GM19043 (cell line): ENCODE data around the gene DPCD.
"Not testable (repeated sequence)": the region's sequence is repeated elsewhere in the genome, so short reads cannot be mapped to it uniquely, and the experiment has no call there.

Experiments
- ATAC-seq: cut with Tn5 transposase; IDR thresholded peaks from one replicate; pipeline ENCODE4 v1.9.1; 2021; ENCODE audit warnings: low read depth; ENCODE audit not compliant: unreplicated experiment

Gene DPCD

GRCh38 chr10:101617102-101617823 is 29.1 kb downstream of the DPCD start:
- ATAC-seq, result no peak

GRCh38 chr10:101617824-101618568 is 29.9 kb downstream of the DPCD start:
- no peak for ATAC-seq

DNA sequence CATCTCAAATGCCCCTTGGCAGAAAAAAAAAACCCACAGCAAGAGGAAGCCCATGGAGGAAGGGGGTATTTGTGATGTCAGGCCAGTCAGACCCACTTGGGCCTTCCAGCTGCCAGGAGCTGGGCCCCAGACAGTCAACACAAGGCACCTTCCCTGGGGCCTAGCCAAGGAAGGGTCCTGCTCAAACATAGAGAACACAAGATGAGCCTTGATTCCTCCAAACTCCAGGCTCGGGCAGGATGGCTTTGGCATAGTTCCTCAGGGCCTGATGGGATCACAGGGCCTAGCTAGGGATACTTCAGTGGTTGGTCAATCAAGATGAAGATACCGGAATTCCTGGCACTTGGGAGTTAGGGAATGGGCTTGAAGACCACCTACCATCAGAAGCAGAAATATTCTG is 30.8 kb downstream of the DPCD start:
- ATAC-seq, result no peak

DNA sequence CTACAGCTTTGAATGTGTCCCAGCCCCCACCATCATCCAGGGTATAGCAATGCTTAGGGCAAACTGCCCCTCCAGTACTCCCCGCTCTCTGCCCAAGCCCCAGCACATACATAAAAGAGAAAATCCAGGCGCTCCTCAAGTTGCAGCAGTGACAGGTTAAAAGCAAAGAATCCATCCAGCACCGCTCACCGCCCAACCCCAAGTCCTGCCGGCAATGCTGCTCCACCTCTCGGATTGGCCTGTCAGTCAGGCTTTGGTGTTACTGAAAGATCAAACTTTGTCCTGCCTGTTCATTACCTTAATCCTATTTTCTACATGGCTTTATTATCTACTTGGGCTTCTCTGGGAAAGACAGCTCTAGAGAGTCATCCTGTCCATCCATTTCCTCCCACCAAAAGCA is 31.9 kb downstream of the DPCD start:
- ATAC-seq, result no peak

DNA sequence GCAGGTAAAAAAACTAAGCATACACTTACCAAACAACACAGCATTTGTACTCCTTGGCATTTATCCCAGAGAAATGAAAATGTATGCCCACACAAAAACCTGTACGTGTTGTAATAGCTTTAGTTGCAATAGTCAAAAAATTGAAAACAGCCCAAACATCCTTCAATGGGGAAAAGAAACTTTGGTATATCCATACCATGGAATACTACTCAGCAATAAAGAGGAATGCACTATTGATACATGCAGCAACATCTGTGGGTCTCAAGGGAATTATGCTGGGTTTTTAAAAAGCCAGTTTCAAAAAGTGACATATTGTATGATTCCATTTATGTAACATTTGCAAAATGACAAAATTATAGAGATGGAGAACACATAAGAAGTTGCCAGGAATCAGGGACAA is 35.4 kb downstream of the DPCD start:
- no peak for ATAC-seq

- ATAC-seq, result no peak
These were observed 36.5 kb downstream of the DPCD start for GRCh38 chr10:101624526-101625102.

- no peak for ATAC-seq
These were observed 37.8 kb downstream of the DPCD start for GRCh38 chr10:101625821-101626412.

DNA sequence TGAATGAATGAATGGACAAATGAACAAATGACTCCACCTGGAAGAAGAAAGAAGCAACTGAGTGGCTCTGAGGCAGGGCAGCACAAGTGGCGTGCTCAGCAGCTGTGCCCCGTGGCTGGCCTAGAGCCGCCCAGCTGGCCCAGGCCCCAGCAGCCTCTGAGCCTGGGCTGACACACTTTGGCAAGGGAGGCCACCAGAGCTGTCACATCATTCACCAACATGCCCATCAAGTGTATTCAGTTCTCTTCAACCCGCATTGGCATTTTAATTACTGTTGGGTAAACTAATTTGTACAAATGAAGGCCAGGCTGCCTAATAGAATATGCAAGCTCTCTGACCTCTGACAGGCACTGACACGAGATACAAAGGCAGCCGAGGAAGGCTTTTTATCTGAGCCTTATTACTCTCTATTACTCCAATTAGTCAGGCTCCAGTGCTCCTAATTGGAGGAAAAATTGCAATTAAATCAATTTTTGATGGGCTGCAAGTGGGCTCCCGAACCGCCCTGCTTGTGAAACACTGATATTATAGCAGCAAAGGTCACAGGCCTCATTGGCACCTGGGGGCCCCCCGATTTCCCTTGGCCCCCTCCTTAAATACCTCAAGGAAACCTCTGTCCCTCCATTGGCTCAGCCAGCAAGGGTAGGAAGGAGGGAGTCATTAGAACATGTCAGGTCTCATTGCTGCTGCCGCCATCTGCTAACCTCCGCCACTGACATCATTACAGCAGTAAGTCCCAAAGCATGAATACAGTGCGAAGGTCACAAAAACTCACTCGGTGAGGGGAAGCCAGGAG is 41.9 kb downstream of the DPCD start:
- no peak for ATAC-seq

- ATAC-seq, result no peak
These were observed 42.5 kb downstream of the DPCD start for GRCh38 chr10:101630633-101630920.

GRCh38 chr10:101631821-101632475 is 43.8 kb downstream of the DPCD start:
- ATAC-seq, result no peak

- not testable (repeated sequence) for ATAC-seq
These were observed 45.4 kb downstream of the DPCD start for GRCh38 chr10:101633510-101633909.

GRCh38 chr10:101639141-101639900 is 51.2 kb downstream of the DPCD start:
- ATAC-seq, result no peak

- ATAC-seq, result no peak
These were observed 55.4 kb downstream of the DPCD start for GRCh38 chr10:101643546-101643945.

GRCh38 chr10:101644002-101644401 is 55.9 kb downstream of the DPCD start:
- no peak for ATAC-seq

- no peak for ATAC-seq
These were observed 57.5 kb downstream of the DPCD start for GRCh38 chr10:101645659-101646058.

GRCh38 chr10:101646364-101646763 is 58.2 kb downstream of the DPCD start:
- no peak for ATAC-seq

DNA sequence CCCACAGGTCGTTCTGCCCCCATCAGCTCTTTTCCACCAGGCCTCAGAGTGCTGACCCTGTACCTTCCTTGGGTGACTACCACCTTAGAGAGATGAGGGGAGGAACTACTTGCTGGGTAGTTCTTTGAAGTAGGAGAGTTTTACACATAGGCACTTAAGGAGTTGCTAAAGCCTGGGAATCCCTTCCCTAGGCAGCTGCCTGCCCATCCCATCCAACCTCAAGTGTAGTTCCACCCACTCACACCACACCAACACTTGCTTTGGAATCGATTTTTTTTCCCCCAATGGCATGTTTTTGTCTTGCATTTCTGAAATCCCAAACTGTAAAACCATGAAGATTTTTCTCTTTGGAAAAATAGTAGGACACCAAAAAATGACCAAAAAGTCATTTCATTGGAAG is 59.1 kb downstream of the DPCD start:
- no peak for ATAC-seq

DNA sequence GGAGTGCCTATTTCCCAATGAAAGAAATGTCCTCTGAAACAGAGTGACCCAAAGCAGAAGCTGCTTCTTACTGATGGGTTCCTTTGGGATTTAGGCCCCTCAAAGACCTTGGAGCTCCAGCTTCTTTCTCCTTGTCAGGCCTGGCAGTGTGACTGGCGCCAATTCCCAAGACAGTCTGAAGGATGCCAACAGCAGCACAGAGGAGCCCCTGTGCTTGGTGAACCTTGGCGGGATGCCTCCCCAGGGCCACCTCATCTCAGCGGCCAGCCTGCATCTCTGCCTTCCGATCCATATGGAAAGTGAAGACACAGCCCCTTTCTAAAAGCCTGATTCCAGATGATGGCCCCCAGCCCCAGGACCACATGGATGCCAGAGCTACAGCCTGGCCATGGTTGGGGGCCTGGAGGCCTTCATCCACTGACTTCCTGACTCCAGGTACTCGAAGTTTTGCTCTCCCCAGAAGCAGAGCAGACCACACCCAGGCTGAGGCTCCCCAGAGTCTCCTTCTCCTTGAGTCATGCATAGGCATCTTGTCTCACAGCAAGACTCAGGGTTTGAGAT is 61.5 kb downstream of the DPCD start:
- no peak for ATAC-seq

GRCh38 chr10:101650863-101651262 is 62.7 kb downstream of the DPCD start:
- no peak for ATAC-seq
